Upper lobe of left lung (tissue), 6 donors: ENCODE data around the gene LELP1. TPM values are rescaled to one million over a fixed set of nuclear protein-coding genes. Genes with fewer than 3 reads are reported as not detected.

Source experiments
- ATAC-seq, 2 donors: fragments of 200-7000 bp; cut with Tn5 transposase; one replicate each; pipeline ENCODE4 v1.9.1; 2022; ENCODE audit warnings: mild to moderate bottlenecking in 2 of 2, moderate library complexity in 2 of 2; ENCODE audit not compliant: low FRiP score in 2 of 2
- DNase-seq, 2 donors: peaks; one replicate each; pipeline ENCODE4 v3.0.0-alpha.2; 2019 to 2020
- H3K27ac ChIP-seq, 4 donors: fragments of 200-600 bp; sonication (generic); one replicate each; pipeline ENCODE4 v1.5.1; 2016 to 2019
- H3K27me3 ChIP-seq, 4 donors: fragments of 200-600 bp; sonication (generic); one replicate each; pipeline ENCODE4 v1.5.1; 2017 to 2019
- H3K36me3 ChIP-seq, 4 donors: fragments of 200-600 bp; sonication (generic); one replicate each; pipeline ENCODE4 v1.5.1; 2016 to 2019
- H3K4me1 ChIP-seq, 4 donors: fragments of 200-600 bp; sonication (generic); one replicate each; pipeline ENCODE4 v1.5.1; 2018 to 2019
- H3K4me3 ChIP-seq, 4 donors: fragments of 200-600 bp; sonication (generic); one replicate each; pipeline ENCODE4 v1.5.1; 2017 to 2019; ENCODE audit warnings: mild to moderate bottlenecking in 2 of 4, moderate library complexity in 1 of 4
- H3K9me3 ChIP-seq, 4 donors: fragments of 200-600 bp; sonication (generic); one replicate each; pipeline ENCODE4 v1.5.1; 2018 to 2019
- EP300 ChIP-seq, 4 donors: sonication (generic); formaldehyde crosslinking; IDR thresholded peaks; one replicate each; pipeline ENCODE4 v1.5.1; 2017; ENCODE audit warnings: antibody characterized with exemption in 4 of 4, control low read depth in 2 of 4
- POLR2A ChIP-seq, 4 donors: fragments of 450-650 bp; IDR thresholded peaks; one replicate each; pipeline ENCODE4 v1.5.1; 2016 to 2017; ENCODE audit warnings: antibody characterized with exemption in 4 of 4, mild to moderate bottlenecking in 2 of 4
- POLR2AphosphoS5 ChIP-seq, 2 donors: sonication (generic); formaldehyde crosslinking; IDR thresholded peaks; one replicate each; pipeline ENCODE4 v1.5.1; 2017; ENCODE audit warnings: antibody characterized with exemption in 2 of 2
- WGBS, 2 donors: methylation state at CpG; one replicate each; pipeline ENCODE4 v1.1.5; 2017 to 2018; 5-methylcytosine and 5-hydroxymethylcytosine counted together
- total RNA-seq, 6 donors: library from RNA; depleted of rRNA in 4 of 6; stranded (reverse); fragments of >200 nt in 4 of 6; gene quantifications; one replicate each; pipeline versions ENCODE4 v1.1.0 to v1.2.1, GENCODE V29; 2016 to 2021
- TF ChIP-seq, protein P1 (sequence below), 6 experiments: fragments of 450-650 bp in 4 of 6; fragments of 200-600 bp in 2 of 6; sonication (generic) in 2 of 6; IDR thresholded peaks; one replicate each; pipeline ENCODE4 v1.5.1; 2016 to 2019; ENCODE audit warnings: antibody characterized with exemption in 6 of 6
- donor health status: DM: no; HTN: no; CAD: no; lungs with moderate emphysema.
- donor health status: DM: no; HTN: yes; CAD: no; lungs with severe emphysema.

The LELP1 gene
- total RNA-seq, 6 donors from 2014 or later = not detected

DNA sequence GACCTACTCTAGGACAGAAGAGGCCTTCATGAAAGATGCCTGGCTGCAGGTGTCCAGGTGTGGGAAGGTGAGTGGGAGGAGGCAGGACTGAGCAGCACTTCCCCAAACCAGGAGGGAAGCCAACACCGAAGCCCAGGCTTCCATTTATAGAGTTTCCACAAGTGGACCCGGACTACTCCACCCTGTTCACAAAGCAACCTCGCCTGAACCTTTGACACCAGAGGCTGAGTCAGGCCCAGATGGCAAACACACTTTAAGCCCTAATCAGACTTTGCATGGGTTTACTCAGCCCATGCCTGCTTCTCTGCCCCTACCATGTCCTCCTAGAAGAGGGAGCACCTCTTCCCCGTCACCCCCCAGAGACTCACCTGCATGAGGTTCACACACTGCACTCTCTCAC is 28.1 kb downstream of the LELP1 start:
- ATAC-seq (peak; percentile 23 to 47), DNase-seq (no peak)
- TF ChIP-seq EP300 (IDR thresholded peaks at IDR 0.05) (no peak), POLR2AphosphoS5 (IDR thresholded peaks at IDR 0.05) (no peak), POLR2A (IDR thresholded peaks at IDR 0.05) (no peak)
- TF ChIP-seq, protein P1, sequence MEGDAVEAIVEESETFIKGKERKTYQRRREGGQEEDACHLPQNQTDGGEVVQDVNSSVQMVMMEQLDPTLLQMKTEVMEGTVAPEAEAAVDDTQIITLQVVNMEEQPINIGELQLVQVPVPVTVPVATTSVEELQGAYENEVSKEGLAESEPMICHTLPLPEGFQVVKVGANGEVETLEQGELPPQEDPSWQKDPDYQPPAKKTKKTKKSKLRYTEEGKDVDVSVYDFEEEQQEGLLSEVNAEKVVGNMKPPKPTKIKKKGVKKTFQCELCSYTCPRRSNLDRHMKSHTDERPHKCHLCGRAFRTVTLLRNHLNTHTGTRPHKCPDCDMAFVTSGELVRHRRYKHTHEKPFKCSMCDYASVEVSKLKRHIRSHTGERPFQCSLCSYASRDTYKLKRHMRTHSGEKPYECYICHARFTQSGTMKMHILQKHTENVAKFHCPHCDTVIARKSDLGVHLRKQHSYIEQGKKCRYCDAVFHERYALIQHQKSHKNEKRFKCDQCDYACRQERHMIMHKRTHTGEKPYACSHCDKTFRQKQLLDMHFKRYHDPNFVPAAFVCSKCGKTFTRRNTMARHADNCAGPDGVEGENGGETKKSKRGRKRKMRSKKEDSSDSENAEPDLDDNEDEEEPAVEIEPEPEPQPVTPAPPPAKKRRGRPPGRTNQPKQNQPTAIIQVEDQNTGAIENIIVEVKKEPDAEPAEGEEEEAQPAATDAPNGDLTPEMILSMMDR (IDR thresholded peaks at IDR 0.05) = no peak
- no peaks in the 10 kb centered on the region for H3K27me3 ChIP-seq
- H3K27ac ChIP-seq = peak overlapping the region in 1 of 4 donors; percentile 25
- H3K36me3 ChIP-seq = no peaks in the 10 kb centered on the region
- no peaks in the 10 kb centered on the region for H3K9me3 ChIP-seq
- 79 to 93% methylated on average over 3 to 4 of the region's 4 CpGs for WGBS, 2 donors
- H3K4me3 ChIP-seq = no peak overlapping the region
- no peaks in the 10 kb centered on the region for H3K4me1 ChIP-seq

DNA sequence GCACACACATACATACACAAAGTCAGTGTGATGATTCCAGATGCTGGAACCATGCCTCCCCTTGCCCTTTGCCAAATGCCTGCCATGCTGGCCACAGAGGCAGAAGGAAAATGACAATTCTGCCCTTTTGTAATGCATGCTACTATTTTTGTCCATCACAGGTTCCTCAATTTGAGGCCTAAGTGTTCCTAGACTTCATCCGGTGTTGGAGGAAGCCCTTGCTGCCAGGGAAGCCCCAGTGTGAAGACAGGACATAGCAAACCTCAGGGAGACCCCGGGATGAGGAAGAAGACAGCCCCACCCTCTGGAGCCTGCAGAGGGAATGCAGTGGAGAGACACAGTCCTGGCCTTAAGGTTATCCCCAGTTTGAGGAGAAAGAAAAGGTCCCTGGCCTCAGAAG is 28.6 kb downstream of the LELP1 start:
- TF ChIP-seq EP300 (IDR thresholded peaks at IDR 0.05) = no peak
- TF ChIP-seq POLR2A (IDR thresholded peaks at IDR 0.05) = no peak
- TF ChIP-seq, protein P1 (IDR thresholded peaks at IDR 0.05) = no peak
- TF ChIP-seq POLR2AphosphoS5 (IDR thresholded peaks at IDR 0.05) = no peak
- Histone ChIP-seq H3K27me3 (no peaks in the 10 kb centered on the region), H3K4me1 (no peaks in the 10 kb centered on the region), H3K9me3 (no peaks in the 10 kb centered on the region), H3K36me3 (no peaks in the 10 kb centered on the region), H3K27ac (peak overlapping the region in 1 of 4 donors; percentile 25), H3K4me3 (no peak overlapping the region)
- ATAC-seq (peak in 1 of 2 donors; percentile 51), DNase-seq (peak in 1 of 2 donors; percentile 40)
- WGBS, 2 donors = 20 to 48% methylated on average over 1 to 2 of the region's 2 CpGs

DNA sequence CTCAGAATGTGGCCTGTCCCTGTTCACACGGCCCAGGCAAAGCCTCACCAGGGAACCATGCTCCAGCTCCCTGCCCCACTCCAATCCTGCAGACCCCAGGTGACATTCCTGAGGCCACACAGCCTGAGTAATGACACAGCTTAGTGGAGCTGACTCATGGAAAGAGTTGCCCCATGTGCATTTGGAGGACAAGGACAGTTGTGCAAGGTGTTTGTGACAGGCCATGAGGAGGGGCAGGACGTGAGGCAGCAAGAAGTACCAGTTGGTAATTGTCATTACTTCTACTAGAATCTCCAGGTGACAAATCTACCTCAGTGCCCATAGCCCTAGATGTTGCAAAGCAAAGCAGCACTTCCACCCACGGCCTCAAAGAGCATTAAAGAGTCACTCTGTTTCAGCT is 29.3 kb downstream of the LELP1 start:
- no peak overlapping the region for H3K4me3 ChIP-seq
- H3K4me1 ChIP-seq = no peaks in the 10 kb centered on the region
- H3K9me3 ChIP-seq = no peaks in the 10 kb centered on the region
- 37 to 48% methylated on average over 3 of the region's 3 CpGs for WGBS, 2 donors
- TF ChIP-seq POLR2AphosphoS5 (IDR thresholded peaks at IDR 0.05) = peak in 1 of 2 donors; percentile 37
- no peak for TF ChIP-seq EP300 (IDR thresholded peaks at IDR 0.05)
- DNase-seq (peak in 1 of 2 donors; percentile 48), ATAC-seq (peak in 1 of 2 donors; percentile 19)
- peak overlapping the region in 2 of 4 donors; percentile 30 to 42 for H3K27ac ChIP-seq
- H3K36me3 ChIP-seq = no peaks in the 10 kb centered on the region
- H3K27me3 ChIP-seq = no peaks in the 10 kb centered on the region

DNA sequence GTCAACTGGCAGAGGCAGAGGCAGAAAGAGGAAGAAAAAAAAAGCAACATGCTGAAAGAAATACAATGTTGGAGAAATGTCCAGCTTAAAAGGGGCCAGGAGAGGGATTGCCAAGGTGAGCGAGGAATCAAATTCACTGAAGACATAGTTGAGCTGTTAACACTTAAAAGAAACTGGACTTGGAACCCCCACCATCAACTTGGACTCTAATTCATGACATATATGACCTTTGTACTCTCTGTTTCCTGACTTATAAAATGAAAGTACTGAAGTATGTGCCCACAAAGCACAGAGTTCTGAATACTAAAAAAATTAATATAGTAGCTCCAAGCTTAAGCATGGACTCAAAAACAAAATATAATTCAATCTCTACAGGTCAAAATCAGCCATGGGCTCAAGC is 30.2 kb downstream of the LELP1 start:
- Histone ChIP-seq H3K27ac (peak overlapping the region in 1 of 4 donors; percentile 30), H3K9me3 (no peaks in the 10 kb centered on the region), H3K27me3 (no peaks in the 10 kb centered on the region), H3K4me1 (no peaks in the 10 kb centered on the region), H3K36me3 (no peaks in the 10 kb centered on the region), H3K4me3 (no peak overlapping the region)
- 73 to 96% methylated on average over 1 of the region's 1 CpG for WGBS, 2 donors
- DNase-seq = no peak
- TF ChIP-seq EP300 (IDR thresholded peaks at IDR 0.05) (no peak), POLR2A (IDR thresholded peaks at IDR 0.05) (no peak), POLR2AphosphoS5 (IDR thresholded peaks at IDR 0.05) (no peak)
- TF ChIP-seq, protein P1 (IDR thresholded peaks at IDR 0.05) = no peak
- ATAC-seq = no peak

DNA sequence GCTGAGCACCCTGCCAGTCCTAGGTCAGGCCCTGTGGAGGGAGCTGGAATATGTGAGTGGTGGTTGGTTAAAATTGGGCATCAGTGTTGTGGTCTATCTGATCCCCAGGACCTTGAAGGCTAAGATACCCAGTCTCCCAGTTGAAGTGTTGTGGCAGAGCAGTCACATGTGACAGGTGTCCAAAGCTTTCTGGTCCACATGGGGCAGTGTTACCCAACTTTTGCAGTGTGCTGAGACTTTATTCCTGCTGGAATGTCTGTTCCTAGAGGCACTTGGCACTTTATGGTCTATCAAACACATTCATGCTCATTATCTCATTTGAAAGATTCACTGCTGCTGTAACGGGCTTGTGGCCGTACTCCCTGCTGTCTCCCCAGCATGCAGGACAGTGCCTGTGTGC is 35.3 kb downstream of the LELP1 start:
- TF ChIP-seq POLR2AphosphoS5 (IDR thresholded peaks at IDR 0.05) = no peak
- TF ChIP-seq POLR2A (IDR thresholded peaks at IDR 0.05) = no peak
- TF ChIP-seq, protein P1 (IDR thresholded peaks at IDR 0.05) = no peak
- TF ChIP-seq EP300 (IDR thresholded peaks at IDR 0.05) = no peak
- ATAC-seq = no peak
- WGBS, 2 donors = 85 to 87% methylated on average over 2 of the region's 2 CpGs

More for the DNA sequence above, 35.3 kb downstream of the LELP1 start:
- DNase-seq = no peak
- no peaks in the 10 kb centered on the region for H3K36me3 ChIP-seq
- no peak overlapping the region for H3K4me3 ChIP-seq
- H3K9me3 ChIP-seq = no peaks in the 10 kb centered on the region
- H3K27me3 ChIP-seq = no peaks in the 10 kb centered on the region
- no peaks in the 10 kb centered on the region for H3K4me1 ChIP-seq
- no peak overlapping the region for H3K27ac ChIP-seq
